GM12892 (cell line): ENCODE data around the gene IP6K3.

Experiments used
- POLR2A ChIP-seq: IDR thresholded peaks from 2 replicates; pipeline ENCODE4 v1.6.1; 2011; ENCODE audit warnings: low read depth, low read length, control low read depth
- POLR2AphosphoS5 ChIP-seq: IDR thresholded peaks from 2 replicates; pipeline ENCODE4 v1.6.1; 2011; ENCODE audit warnings: low read depth, low read length, control low read depth
- TAF1 ChIP-seq: IDR thresholded peaks from 2 replicates; pipeline ENCODE4 v1.6.1; 2011; ENCODE audit warnings: low read depth, mild to moderate bottlenecking, control low read depth, low read length, borderline replicate concordance

DNA sequence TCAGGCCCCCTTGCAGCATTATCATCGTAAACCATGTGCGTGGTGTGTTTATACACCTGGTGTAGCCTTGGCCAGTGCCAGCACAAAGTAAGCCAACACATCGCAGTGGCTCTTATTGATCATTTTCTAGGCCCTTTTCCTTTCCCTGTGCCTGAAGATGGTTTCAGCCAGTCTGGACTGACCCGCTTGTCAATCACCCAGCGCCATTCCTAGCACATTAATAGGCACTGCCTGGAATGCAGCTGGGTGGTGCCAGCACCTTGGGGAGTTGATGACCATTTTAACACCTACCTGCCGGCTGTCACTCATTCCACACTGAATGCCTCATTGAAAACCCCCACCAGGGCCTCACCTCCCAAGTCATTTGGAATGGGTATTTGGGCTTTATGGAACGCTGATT, 30.3 kb downstream of the IP6K3 start:
- TF ChIP-seq POLR2A = no peak
- TF ChIP-seq POLR2AphosphoS5 = no peak
- no peak for TF ChIP-seq TAF1
